Thyroid gland (tissue), 4 donors: ENCODE results near the gene NPDC1. TPM values are rescaled to one million over a fixed set of nuclear protein-coding genes. Genes with fewer than 3 reads are reported as not detected.
"Not testable (repeated sequence)": the region's sequence is repeated elsewhere in the genome, so short reads cannot be mapped to it uniquely, and the experiment has no call there.

Source experiments
- DNase-seq, 2 donors: peaks; one replicate each; pipeline ENCODE4 v3.0.0-alpha.2; 2019
- H3K27ac ChIP-seq, 3 donors: fragments of 200-600 bp; sonication (generic); 1 replicate in 2 of 3; 2 replicates in 1 of 3; pipeline ENCODE4 v1.5.1; 2016 to 2019; ENCODE audit warnings: mild to moderate bottlenecking in 1 of 3, moderate library complexity in 1 of 3
- H3K27me3 ChIP-seq: fragments of 200-600 bp; sonication (generic); one replicate; pipeline ENCODE4 v1.5.1; 2019
- H3K36me3 ChIP-seq, 2 donors: fragments of 200-600 bp; sonication (generic); one replicate each; pipeline ENCODE4 v1.5.1; 2016 to 2019
- H3K4me1 ChIP-seq, 2 donors: fragments of 200-600 bp; sonication (generic); one replicate each; pipeline ENCODE4 v1.5.1; 2017 to 2019
- H3K4me3 ChIP-seq, 3 donors: fragments of 200-600 bp; sonication (generic); replicated peaks in 1 of 3; 1 replicate in 2 of 3; 2 replicates in 1 of 3; pipeline ENCODE4 v1.5.1; 2016; ENCODE audit warnings: mild to moderate bottlenecking in 1 of 3
- H3K9me3 ChIP-seq: fragments of 200-600 bp; sonication (generic); one replicate; pipeline ENCODE4 v1.5.1; 2017
- CTCF ChIP-seq, 6 experiments: fragments of 200-600 bp in 3 of 6; fragments of 450-650 bp in 3 of 6; sonication (generic) in 3 of 6; IDR thresholded peaks; one replicate each; pipeline ENCODE4 v1.5.1; 2016 to 2019; ENCODE audit warnings: antibody characterized with exemption in 6 of 6, mild to moderate bottlenecking in 2 of 6, inconsistent platforms in 1 of 6, moderate library complexity in 1 of 6
- POLR2A ChIP-seq, 2 donors: fragments of 450-650 bp; IDR thresholded peaks; one replicate each; pipeline ENCODE4 v1.6.1; 2017; ENCODE audit warnings: antibody characterized with exemption in 2 of 2, mild to moderate bottlenecking in 2 of 2, moderate library complexity in 1 of 2
- WGBS, 2 donors: methylation state at CpG; one replicate each; pipeline ENCODE4 v1.1.5; 2017; 5-methylcytosine and 5-hydroxymethylcytosine counted together
- intact Hi-C: fragments of 100-400 bp; cut with DNase I; formaldehyde crosslinking; loops from one replicate; pipeline ENCODE4 v1.15.1; 2023
- total RNA-seq, 4 donors: library from RNA; depleted of rRNA; stranded (reverse); fragments of >200 nt; gene quantifications; one replicate each; pipeline ENCODE4 v1.2.3, GENCODE V29; 2016

The NPDC1 gene
- total RNA-seq, 4 donors from 2014 or later = 23.3 to 65.9 (median 35.4) TPM

DNA sequence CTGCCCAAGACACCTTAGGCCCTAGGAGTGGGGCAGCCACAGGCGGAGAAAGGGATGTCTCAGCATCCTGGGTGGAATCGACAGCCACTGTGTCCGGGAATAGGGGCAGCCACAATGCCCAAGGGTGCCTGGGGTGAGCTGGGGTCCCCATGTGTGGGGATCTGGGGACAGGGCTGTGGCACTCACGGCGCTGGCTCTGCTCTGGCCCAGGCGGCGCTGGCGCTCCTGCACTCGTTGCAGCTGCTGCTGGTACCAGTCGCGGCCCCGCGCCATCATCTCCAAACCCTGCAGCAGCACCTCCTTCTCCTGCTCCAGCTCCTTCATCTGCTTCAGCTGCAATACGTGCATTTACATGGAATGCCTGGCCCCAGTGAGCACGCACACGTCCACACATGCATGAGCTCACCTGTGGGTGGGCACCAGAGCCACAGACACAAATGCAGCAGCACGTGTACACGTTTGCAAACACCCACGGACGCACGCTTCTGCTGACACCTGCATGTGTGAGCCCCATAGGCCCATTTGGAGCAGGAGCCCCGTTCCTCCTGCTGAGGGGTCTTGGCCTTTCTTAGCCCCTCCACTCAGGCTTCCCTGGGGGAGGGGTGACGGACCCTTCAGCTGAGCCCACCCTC is 19.5 kb upstream of the NPDC1 start:
- intact Hi-C loops = loop anchor here (5.0 kb wide), 1 partner anchor 278 kb away; no protein-coding TSS in a partner anchor
- H3K4me3 ChIP-seq = no peak overlapping the region
- H3K9me3 ChIP-seq = no peaks in the 10 kb centered on the region
- peaks cover 0 to 6% of the 10 kb centered on the region in 2 donors for H3K4me1 ChIP-seq
- no peaks in the 10 kb centered on the region for H3K27me3 ChIP-seq
- no peak for TF ChIP-seq CTCF (IDR thresholded peaks at IDR 0.05)
- TF ChIP-seq POLR2A (IDR thresholded peaks at IDR 0.05) = no peak
- WGBS, 2 donors = 94 to 95% methylated on average over 21 of the region's 23 CpGs
- no peak overlapping the region for H3K27ac ChIP-seq
- H3K36me3 ChIP-seq = no peaks in the 10 kb centered on the region
- no peak for DNase-seq

GRCh38 chr9:137064880-137065164 is 18.8 kb upstream of the NPDC1 start:
- no peak overlapping the region for H3K27ac ChIP-seq
- DNase-seq = no peak
- no peaks in the 10 kb centered on the region for H3K27me3 ChIP-seq
- H3K9me3 ChIP-seq = no peaks in the 10 kb centered on the region
- 90 to 96% methylated on average over 6 to 9 of the region's 12 CpGs for WGBS, 2 donors
- no peak overlapping the region for H3K4me3 ChIP-seq
- H3K36me3 ChIP-seq = no peaks in the 10 kb centered on the region
- peaks cover 0 to 6% of the 10 kb centered on the region in 2 donors for H3K4me1 ChIP-seq
- no peak for TF ChIP-seq POLR2A (IDR thresholded peaks at IDR 0.05)
- TF ChIP-seq CTCF (IDR thresholded peaks at IDR 0.05) = no peak
- intact Hi-C loops = loop anchor here (5.0 kb wide), 1 partner anchor 278 kb away; no protein-coding TSS in a partner anchor

GRCh38 chr9:137064027-137064879 is 18.3 kb upstream of the NPDC1 start:
- H3K9me3 ChIP-seq = no peaks in the 10 kb centered on the region
- no peaks in the 10 kb centered on the region for H3K4me1 ChIP-seq
- peak; percentile 83 to 99 (median 90) for TF ChIP-seq CTCF (IDR thresholded peaks at IDR 0.05)
- TF ChIP-seq POLR2A (IDR thresholded peaks at IDR 0.05) = no peak
- DNase-seq = peak; percentile 56
- no peaks in the 10 kb centered on the region for H3K36me3 ChIP-seq
- H3K27ac ChIP-seq = no peak overlapping the region
- H3K27me3 ChIP-seq = no peaks in the 10 kb centered on the region
- intact Hi-C loops = no loop called here
- WGBS, 2 donors = 73 to 94% methylated on average over 11 to 24 of the region's 55 CpGs
- no peak overlapping the region for H3K4me3 ChIP-seq

DNA sequence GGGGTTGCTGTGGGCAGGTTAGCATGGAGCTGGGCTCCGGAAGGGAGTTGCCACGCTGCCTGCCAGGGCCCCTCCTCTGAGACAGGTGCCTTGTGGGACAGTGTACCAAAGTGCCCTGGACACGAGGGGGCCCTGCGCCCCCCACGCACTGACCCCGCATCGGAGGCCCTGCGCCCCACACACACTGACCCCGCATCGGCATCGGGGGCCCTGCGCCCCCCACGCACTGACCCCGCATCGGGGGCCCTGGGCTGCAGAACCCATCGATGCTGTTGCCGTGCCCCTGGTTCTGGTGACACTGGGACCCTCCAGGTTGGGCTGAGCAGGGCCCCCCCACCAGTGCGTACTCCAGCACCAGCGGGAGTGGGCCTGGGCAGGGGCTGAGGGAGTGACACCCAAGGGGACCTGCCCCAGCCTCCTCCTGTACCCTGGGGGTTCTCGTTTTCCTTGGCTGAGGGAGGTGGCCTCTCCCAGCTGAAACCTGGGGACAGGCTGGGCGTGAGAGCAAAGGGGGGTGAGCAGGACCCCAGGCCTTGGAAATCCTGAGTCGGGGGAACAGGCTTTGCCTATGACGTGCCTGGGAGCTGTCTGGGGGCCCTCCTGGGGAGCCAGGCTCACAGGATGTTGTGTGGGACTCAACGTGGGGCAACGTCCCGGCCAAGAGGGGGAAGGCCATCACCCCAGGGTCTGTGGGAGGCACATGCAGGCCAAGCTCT is 17.5 kb upstream of the NPDC1 start:
- H3K4me1 ChIP-seq = no peaks in the 10 kb centered on the region
- no peak overlapping the region for H3K27ac ChIP-seq
- no peaks in the 10 kb centered on the region for H3K36me3 ChIP-seq
- DNase-seq = no peak
- H3K27me3 ChIP-seq = no peaks in the 10 kb centered on the region
- H3K4me3 ChIP-seq = no peak overlapping the region
- WGBS, 2 donors = 20% methylated on average over 1 of the region's 26 CpGs; no CpG with 5 or more reads in 1 of the 2 donors
- no peaks in the 10 kb centered on the region for H3K9me3 ChIP-seq
- intact Hi-C loops = no loop called here
- TF ChIP-seq CTCF (IDR thresholded peaks at IDR 0.05) = no peak
- TF ChIP-seq POLR2A (IDR thresholded peaks at IDR 0.05) = no peak

DNA sequence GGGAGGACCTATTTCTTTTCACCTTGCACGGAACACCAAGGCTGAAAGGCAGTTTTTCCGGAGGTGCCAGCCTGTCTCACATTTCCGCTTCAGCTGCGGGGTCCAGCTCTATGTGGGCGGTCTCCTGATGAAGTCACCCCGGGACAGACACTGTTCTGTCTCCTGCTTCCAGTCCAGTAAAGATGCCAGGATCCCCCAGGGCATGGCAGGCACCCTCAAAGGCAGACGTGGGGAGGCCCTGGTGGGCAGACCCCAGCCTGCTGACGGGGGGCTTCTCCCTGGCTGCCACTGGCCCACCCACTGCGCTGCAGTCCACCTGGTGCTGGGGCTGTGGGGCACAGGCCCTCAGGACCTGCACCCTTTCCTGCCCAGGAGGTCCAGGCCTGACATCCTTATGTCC is 16.8 kb upstream of the NPDC1 start:
- H3K36me3 ChIP-seq, DNase-seq, H3K27ac ChIP-seq, H3K9me3 ChIP-seq, H3K4me3 ChIP-seq, H3K4me1 ChIP-seq, intact Hi-C loops, H3K27me3 ChIP-seq: not testable (repeated sequence)
- 94% methylated on average over 6 of the region's 9 CpGs; no CpG with 5 or more reads in 1 of the 2 donors for WGBS, 2 donors
